IPS-18c (cell line): ENCODE data around the gene TESPA1.
"Not testable (repeated sequence)": the region's sequence is repeated elsewhere in the genome, so short reads cannot be mapped to it uniquely, and the experiment has no call there.

Experiments
- H3K4me3 ChIP-seq: 2 replicates; pipeline ENCODE4 v1.7.0; 2013; ENCODE audit warnings: low read depth, mild to moderate bottlenecking, low read length, moderate library complexity; ENCODE audit not compliant: insufficient read depth
- H3K9me3 ChIP-seq: one replicate; pipeline ENCODE4 v1.6.1; 2013; ENCODE audit warnings: mild to moderate bottlenecking, low read length, moderate library complexity; ENCODE audit not compliant: control insufficient read depth, insufficient read depth

Gene TESPA1

GRCh38 chr12:54958048-54958658 lies 26.4 kb downstream of the TESPA1 start:
- Histone ChIP-seq H3K4me3 (no peak overlapping the region), H3K9me3 (no peaks in the 10 kb centered on the region)

DNA sequence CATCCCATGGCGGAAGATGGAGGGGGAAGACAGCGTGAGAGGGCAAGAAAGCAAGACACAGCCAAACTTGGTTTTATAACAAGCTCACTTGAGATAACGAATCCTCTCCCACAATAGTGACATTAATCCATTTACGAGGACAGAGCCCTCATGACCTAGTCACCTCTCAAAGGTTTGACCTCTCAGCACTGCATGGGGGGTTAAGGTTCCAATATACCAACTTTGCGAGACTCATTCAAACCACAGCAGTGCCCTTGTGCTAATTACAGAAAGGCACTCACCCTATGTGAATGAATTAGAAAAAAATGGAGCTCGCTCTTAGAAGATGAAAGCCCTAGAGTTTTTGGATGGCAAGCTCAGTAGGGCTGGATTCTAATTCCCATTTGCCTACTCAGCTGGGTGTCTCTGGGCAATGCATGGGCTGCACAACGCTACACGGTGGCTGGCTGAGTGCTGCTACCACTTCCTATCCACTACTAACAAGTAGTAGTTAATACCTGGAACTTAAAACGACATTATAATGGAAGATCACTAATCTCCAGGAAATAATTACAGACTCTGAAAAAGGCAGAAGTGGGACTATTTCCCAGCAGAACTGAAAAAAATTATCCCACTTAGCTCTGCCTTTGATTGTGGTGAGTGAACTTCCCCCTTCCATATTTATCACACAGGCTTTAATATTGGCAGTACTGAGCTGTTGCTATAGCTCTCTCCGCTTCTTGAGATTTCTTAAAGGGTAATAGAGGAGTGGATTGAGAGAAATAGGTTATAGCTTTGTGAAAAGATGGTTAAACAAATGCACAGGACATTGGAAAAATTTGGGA lies 27.5 kb downstream of the TESPA1 start:
- Histone ChIP-seq H3K9me3 (no peaks in the 10 kb centered on the region), H3K4me3 (no peak overlapping the region)

DNA sequence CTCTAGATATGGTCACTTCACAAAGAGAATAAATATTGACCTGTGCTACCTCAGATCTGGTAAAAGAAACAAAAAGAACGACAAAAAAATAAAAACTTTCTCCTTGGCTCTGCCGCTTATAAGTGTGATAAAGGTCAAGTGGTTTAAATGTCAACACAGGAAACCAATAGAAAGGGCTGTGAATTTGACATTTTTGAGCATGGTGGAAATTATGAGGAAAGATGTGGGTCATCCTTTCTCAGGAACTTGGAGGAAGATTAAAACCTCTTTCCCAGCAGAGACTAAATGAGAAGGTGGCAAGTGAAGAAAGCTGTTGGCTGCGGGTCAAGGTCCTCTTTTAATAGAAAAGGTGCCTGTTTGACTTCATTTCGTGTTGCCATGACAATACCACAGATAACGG lies 28.2 kb downstream of the TESPA1 start:
- H3K9me3 ChIP-seq = no peaks in the 10 kb centered on the region

GRCh38 chr12:54954801-54955200 lies 29.8 kb downstream of the TESPA1 start:
- no peak overlapping the region for H3K4me3 ChIP-seq
- H3K9me3 ChIP-seq = no peaks in the 10 kb centered on the region

More for the DNA sequence above, 28.2 kb downstream of the TESPA1 start:
- H3K4me3 ChIP-seq = no peak overlapping the region

DNA sequence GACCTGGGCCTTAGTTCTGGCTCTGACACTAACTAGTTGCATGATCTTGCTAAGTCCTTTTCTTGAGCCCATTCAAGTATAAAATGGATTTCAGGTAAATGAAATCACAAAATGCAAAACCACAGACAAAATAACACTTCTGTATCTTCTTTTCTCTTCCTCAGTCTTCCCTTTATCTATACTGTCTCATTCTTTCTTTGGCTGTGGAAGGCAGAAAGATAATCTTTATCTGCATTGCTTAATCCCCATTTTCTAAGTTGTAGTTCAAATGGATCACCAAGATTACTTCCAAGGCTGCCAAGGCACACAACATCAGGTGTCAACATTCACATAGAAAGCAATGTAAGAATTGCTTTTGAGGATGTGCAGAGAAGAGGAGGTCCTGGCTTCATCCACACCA lies 30.3 kb downstream of the TESPA1 start:
- Histone ChIP-seq H3K4me3 (no peak overlapping the region), H3K9me3 (no peaks in the 10 kb centered on the region)

DNA sequence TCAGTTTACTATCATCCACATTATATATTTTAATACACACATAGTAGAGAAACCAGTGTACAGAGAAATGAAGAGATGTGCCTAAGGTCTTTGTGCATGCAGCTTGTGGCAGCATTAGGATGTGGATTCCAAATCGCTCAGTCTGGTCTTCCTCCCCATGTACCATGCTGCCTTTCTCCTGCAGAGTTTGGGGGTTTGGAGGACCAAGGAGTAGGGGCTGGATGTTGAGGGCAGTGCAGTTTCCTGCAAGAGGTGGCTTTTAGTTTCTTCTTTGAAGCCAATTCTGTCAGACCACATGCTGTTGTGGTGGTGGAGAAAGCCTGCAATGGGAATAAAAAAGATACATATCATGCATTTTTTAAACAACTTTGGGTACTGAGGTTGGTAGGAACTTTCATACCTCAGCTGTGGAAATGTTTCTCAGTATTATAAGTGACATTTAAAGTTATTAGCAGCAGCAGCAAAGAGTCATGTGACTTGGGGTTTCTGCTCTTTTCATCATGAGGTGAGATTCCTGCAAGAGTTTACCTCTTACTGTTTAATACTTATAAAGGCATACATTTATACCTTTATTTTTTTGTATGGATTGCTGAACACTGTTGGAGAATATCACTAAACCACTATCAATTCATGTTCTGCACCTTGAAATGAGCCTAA lies 34.4 kb downstream of the TESPA1 start:
- Histone ChIP-seq H3K4me3 (no peak overlapping the region), H3K9me3 (no peaks in the 10 kb centered on the region)

DNA sequence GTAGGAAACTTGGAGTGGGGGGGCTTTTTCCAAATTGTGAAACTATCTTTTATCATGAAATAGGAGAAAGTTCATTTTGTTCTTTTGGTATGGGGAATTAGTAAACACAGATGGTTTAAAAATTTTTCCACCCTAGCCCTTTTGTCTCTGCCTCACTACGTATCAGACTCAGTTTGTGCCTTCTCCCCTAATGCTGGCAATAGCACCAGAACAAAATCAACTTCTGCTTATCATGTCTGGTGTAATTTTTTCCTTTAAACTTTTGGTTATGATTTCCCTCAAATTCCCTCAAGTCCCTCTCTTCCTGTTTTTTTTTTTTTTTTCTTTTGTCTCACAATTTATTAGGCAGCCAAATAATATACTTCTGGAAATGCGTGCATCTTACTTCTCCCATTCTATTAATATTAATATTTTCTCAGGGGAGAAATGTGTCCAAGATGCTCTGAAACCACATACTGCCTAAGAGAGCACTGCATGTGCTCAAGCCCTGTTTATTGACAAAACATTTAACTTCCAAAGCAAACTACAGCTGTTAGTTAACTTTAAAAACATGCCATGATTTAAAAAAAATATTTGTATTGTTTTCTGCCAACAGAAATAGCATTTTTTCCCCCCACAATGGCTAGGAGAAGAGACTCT lies 35.4 kb downstream of the TESPA1 start:
- H3K9me3 ChIP-seq = no peaks in the 10 kb centered on the region
- H3K4me3 ChIP-seq = no peak overlapping the region

DNA sequence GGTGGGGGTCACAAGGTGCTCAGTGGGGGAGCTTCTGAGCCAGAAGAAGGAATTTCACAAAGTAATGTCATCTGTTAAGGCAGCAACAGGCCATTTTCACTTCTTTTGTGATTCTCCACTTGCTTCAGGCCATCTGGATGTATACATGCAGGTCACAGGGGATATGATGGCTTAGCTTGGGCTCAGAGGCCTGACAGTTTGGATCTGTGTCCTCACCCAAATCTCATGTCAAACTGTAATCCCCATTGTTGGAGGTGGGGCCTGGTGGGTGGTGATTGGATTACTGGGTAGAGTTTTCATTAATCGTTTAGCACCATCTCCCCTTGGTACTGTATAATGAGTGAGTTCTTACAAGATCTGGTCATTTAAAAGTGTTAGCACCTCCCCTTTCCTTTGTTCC lies 36.4 kb downstream of the TESPA1 start:
- H3K4me3 ChIP-seq = no peak overlapping the region
- no peaks in the 10 kb centered on the region for H3K9me3 ChIP-seq

DNA sequence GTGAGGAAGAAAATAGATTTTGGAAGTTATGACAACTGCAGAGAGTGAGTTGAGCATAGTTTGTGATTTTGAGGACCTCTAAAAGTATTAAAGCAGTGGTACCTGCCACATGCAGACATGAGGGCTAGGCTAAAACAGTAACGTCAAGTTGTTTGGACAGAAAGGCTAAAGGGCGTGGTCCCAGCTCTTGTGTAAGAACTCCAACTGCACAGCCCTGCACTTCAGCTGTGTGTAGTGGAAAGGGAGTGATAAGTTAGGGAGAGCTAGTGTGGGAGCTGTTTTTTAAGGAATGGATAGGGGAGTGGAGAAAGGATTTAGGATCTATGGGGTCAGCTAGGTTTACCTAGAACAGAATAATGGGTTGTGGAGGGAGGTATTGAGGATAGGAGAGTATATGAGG lies 39.5 kb downstream of the TESPA1 start:
- no peaks in the 10 kb centered on the region for H3K9me3 ChIP-seq
- no peak overlapping the region for H3K4me3 ChIP-seq

DNA sequence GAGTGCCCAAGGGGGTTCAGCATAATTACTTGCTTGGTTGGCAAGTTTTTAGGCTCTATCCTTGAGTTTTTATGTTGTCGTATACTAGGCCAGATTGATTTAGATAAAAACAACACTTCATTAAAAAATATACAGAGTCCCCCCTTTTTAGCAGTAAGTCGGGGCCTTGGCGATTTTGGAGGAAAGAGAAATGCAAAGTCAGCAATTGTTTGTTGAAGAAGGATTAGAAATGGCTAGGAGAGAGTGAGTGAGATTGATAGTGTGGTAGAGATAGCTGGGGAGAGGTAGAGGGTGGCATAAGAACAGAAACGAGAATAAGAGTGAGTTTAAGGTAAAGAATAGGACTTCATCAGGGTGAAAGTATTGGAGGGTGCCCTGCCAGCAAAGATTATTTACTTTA lies 41.3 kb downstream of the TESPA1 start:
- not testable (repeated sequence) for H3K9me3 ChIP-seq, H3K4me3 ChIP-seq

DNA sequence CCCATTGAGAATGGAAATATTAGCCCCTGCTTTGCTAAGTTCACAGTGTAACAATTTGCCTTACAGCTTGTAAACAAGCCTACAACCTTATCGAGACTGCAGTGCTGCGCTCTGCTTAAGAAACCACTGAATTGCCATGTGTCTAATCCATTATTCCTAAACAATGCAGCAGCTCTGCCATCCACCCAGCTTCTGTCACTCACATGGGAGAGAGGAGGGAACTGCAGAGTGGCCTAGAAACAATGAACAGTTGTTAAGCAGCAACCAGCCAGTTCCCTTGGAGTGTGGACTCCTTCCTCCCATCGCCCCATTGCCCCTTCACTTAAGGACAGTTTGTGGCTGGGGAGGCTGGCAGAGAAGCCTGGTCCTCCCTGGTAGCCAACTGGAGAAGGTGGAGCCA lies 42.9 kb downstream of the TESPA1 start:
- Histone ChIP-seq H3K9me3 (no peaks in the 10 kb centered on the region), H3K4me3 (no peak overlapping the region)

DNA sequence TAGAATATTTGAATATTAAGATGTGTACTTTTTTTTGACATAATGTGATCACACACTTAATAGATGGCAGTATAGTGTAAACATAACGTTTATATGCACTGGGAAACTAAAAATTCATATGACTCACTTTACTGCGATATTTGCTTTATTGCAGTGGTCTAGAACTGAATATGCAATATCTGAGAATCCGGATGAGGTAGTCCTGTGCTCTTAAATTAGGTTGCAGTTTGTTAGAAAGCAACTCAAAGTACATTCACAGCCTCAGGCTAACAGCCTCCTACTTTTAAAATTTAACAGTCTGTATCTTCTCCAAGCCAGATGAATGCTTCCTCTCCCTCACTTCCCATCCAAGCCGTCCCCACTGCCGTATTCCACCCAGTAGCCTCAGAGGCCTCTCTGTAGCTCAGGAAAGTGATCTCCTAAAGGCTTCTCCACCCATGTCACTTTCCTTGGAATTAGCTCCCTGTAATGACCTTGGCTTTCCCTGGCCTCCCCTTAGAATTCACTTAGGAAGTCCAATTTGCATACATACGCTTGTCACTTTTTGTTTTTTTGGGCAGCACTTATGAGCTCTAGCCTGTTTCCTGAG lies 43.7 kb downstream of the TESPA1 start:
- Histone ChIP-seq H3K4me3 (no peak overlapping the region), H3K9me3 (no peaks in the 10 kb centered on the region)

DNA sequence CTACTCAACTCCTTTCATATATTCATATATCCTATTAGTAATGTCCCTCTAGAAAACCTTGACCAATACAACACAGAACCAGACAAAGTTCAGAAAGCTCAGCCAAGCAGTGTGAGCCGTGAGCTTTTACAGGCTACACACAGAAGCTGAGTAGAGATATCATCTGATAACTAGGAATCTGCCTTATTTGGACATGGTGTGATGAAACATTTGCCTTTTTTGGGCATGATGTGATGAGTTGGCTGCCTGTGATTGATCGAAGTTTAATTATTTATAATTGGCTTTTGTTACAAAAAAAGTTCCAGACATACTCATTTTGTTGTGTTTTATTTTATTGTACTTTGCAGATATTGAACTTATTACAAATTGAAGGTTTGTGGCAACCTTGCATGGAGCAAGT lies 46.6 kb downstream of the TESPA1 start:
- H3K9me3 ChIP-seq = no peaks in the 10 kb centered on the region
- no peak overlapping the region for H3K4me3 ChIP-seq

DNA sequence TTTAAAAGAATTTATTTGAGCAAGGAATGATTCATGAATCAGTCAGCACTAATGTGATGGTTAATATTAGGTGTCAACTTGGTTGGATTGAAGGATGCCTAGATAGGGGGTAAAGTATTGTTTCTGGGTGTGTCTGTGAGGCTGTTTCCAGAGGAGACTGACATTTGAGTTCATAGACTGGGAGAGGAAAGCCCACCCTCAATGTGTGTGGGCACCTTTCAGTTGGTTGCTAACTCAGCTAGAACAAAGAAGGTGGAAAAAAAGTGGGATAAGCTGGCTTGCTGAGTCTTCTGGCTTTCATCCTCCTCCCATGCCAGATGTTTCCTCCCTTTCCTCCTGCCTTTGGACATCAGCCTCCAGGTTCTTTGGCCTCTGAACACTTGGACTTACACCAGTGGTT lies 47.2 kb downstream of the TESPA1 start:
- Histone ChIP-seq H3K4me3 (no peak overlapping the region), H3K9me3 (no peaks in the 10 kb centered on the region)

DNA sequence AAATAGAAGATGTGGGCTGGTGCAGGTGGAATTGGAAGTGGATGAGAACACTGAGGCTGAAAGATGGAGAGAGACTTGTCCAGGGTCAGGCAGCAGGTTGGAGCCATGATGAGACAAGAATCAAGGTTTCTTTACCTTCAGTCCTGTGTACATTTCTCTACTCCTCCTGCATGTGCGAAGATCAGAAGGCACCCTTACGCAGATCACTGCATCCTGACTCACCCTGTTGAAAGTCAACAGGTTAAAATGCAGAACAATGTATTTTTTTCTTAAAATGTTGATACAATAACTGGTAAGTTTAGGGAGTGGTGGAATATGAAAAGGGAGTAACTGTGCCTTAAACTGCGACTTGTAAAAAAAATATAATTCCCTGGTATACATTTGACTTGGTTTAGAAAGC lies 47.8 kb downstream of the TESPA1 start:
- no peak overlapping the region for H3K4me3 ChIP-seq
- no peaks in the 10 kb centered on the region for H3K9me3 ChIP-seq

DNA sequence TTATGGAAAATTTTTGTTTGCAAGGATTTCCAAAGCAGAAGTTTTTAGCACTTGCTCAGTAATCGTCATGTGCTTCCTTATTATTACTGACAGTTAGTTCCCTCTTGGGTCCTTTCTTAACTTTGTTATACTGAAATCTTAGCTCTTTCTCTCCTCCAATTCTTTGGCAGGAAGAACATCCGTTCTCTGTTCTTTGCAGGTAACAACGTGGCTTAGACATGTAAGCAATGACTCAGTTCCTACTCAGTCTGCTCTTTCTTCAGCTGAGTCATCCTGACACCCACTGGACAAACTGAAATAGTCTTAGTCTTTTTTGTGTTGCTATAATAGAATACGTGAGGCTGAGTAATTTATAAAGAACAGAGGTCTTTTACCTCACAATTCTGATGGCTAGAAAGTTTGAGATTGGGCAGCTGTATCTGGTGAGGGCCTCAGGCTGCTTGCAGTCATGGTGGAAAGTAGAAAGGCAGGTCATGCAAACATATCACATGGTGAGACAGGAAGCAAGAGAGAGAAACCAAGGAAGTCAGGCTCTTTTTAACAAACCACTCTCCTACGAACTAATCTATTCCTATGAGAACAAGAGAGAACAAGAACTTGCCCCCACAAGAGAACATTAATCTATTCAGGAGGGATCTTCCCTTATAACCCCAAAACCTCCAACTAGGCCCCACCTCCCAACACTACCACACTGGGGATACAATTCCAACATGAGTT lies 49.2 kb downstream of the TESPA1 start:
- no peaks in the 10 kb centered on the region for H3K9me3 ChIP-seq
- H3K4me3 ChIP-seq = no peak overlapping the region

- H3K4me3 ChIP-seq = no peak overlapping the region
- no peaks in the 10 kb centered on the region for H3K9me3 ChIP-seq
Observed at GRCh38 chr12:54934419-54934818, 50.1 kb downstream of the TESPA1 start.
